Measurements from ENCODE around the gene EMC7.
A peak's percentile ranks its signal among the peaks of the same experiment; 100 is the strongest.

The EMC7 gene

GRCh38 chr15:34038871-34039789, 62.5 kb downstream of the EMC7 start, which contains the start of gene AVEN:
AVEN (minus strand) TSS chr15:34039204; CDS start chr15:34039046, 158 bp downstream.
- DNase-seq (ENCODE audit: low read depth in 3 of 3) = peak in 2 of 3 donors; percentile 48 to 53

- peak; percentile 53 to 68 (median 55) for DNase-seq (ENCODE audit: low read depth in 3 of 3)
Measured at GRCh38 chr15:34038023-34038870, 63.4 kb downstream of the EMC7 start.
